ENCODE results near the gene NCKAP5.

NCKAP5 gene

DNA sequence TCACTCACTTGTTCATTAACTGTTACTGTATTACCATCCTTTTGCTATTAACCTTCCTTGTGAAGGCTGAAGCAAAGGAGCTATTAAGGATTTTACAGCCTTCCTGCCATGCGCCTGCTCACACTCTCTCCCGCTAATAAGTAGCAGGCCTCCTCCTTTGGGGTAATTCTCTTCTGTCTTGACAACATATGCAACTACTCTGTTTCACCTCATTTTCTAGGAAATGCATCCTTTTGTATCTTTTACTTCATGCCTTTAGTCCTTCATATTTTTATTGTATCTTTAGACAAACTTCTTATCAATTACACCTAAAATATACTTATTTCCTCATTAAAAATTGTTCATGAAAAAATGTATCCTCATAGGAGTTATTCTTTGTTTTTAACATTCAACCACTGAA, 463.4 kb downstream of the NCKAP5 start:
- no peak overlapping the region for H3K4me3 ChIP-seq (ENCODE audit: low read depth, low read length, poor library complexity, severe bottlenecking)
- H3K27me3 ChIP-seq (ENCODE audit: insufficient read depth, low read length) = no peaks in the 10 kb centered on the region
- H3K9me3 ChIP-seq (ENCODE audit: low read length) = no peaks in the 10 kb centered on the region
- H4K20me1 ChIP-seq (ENCODE audit: insufficient read depth, low read length) = no peaks in the 10 kb centered on the region
- no peaks in the 10 kb centered on the region for H3K36me3 ChIP-seq (ENCODE audit: insufficient read depth, low read length)
- no peak overlapping the region for H2AFZ ChIP-seq (ENCODE audit: low read length)
- TF ChIP-seq, protein P1, sequence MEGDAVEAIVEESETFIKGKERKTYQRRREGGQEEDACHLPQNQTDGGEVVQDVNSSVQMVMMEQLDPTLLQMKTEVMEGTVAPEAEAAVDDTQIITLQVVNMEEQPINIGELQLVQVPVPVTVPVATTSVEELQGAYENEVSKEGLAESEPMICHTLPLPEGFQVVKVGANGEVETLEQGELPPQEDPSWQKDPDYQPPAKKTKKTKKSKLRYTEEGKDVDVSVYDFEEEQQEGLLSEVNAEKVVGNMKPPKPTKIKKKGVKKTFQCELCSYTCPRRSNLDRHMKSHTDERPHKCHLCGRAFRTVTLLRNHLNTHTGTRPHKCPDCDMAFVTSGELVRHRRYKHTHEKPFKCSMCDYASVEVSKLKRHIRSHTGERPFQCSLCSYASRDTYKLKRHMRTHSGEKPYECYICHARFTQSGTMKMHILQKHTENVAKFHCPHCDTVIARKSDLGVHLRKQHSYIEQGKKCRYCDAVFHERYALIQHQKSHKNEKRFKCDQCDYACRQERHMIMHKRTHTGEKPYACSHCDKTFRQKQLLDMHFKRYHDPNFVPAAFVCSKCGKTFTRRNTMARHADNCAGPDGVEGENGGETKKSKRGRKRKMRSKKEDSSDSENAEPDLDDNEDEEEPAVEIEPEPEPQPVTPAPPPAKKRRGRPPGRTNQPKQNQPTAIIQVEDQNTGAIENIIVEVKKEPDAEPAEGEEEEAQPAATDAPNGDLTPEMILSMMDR (IDR thresholded peaks at IDR 0.05; ENCODE audit: low read length) = no peak
- no peak for TF ChIP-seq EZH2 (IDR thresholded peaks at IDR 0.05; ENCODE audit: borderline replicate concordance, low read length)
- no peaks in the 10 kb centered on the region for H3K9me2 ChIP-seq (ENCODE audit: low read depth, low read length)
- no peak overlapping the region for H3K27ac ChIP-seq (ENCODE audit: low read depth, low read length, poor library complexity, severe bottlenecking)
- H3K4me1 ChIP-seq (ENCODE audit: insufficient read depth, low read length, severe bottlenecking) = no peaks in the 10 kb centered on the region
- H3K4me2 ChIP-seq (ENCODE audit: low read length) = no peak overlapping the region
- H3F3A ChIP-seq (ENCODE audit: insufficient read depth, low read length) = no peaks in the 10 kb centered on the region
- no peak overlapping the region for H3K9ac ChIP-seq (ENCODE audit: low read length)
- H3K79me2 ChIP-seq (ENCODE audit: insufficient read depth, low read length) = no peaks in the 10 kb centered on the region

- H3K9me3 ChIP-seq (ENCODE audit: low read length) = no peaks in the 10 kb centered on the region
- H3K79me2 ChIP-seq (ENCODE audit: insufficient read depth, low read length) = no peaks in the 10 kb centered on the region
- no peak overlapping the region for H3K9ac ChIP-seq (ENCODE audit: low read length)
- TF ChIP-seq, protein P1 (IDR thresholded peaks at IDR 0.05; ENCODE audit: low read length) = no peak
- TF ChIP-seq EZH2 (IDR thresholded peaks at IDR 0.05; ENCODE audit: borderline replicate concordance, low read length) = no peak
- H3K36me3 ChIP-seq (ENCODE audit: insufficient read depth, low read length) = no peaks in the 10 kb centered on the region
- H2AFZ ChIP-seq (ENCODE audit: low read length) = no peak overlapping the region
- H3K27me3 ChIP-seq (ENCODE audit: insufficient read depth, low read length) = no peaks in the 10 kb centered on the region
- no peak overlapping the region for H3K27ac ChIP-seq (ENCODE audit: low read depth, low read length, poor library complexity, severe bottlenecking)
- no peaks in the 10 kb centered on the region for H4K20me1 ChIP-seq (ENCODE audit: insufficient read depth, low read length)
- H3K9me2 ChIP-seq (ENCODE audit: low read depth, low read length) = no peaks in the 10 kb centered on the region
- no peaks in the 10 kb centered on the region for H3F3A ChIP-seq (ENCODE audit: insufficient read depth, low read length)
- H3K4me3 ChIP-seq (ENCODE audit: low read depth, low read length, poor library complexity, severe bottlenecking) = no peak overlapping the region
- no peak overlapping the region for H3K4me2 ChIP-seq (ENCODE audit: low read length)
- no peaks in the 10 kb centered on the region for H3K4me1 ChIP-seq (ENCODE audit: insufficient read depth, low read length, severe bottlenecking)
These were observed 469.5 kb downstream of the NCKAP5 start for GRCh38 chr2:133098787-133099186.

DNA sequence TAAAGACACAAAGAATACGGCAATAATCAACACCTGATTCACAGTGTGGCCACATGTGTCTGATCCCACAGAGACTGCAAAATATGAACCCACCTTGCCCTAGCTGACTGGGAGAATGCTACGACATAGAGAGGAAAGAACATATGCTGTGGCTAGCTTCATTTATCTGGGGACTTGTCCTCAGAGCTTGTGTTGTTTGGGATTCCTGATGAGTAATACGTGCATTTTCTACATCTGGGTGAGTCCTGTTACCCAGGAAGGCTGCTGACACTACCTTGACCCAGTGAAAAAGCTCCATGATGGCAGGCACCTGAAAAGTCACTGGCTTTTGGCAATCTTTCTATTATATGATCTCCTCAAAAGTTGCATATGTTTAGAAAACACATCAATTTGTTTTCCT, 470.6 kb downstream of the NCKAP5 start:
- Histone ChIP-seq H4K20me1 (ENCODE audit: insufficient read depth, low read length) (no peaks in the 10 kb centered on the region), H3F3A (ENCODE audit: insufficient read depth, low read length) (no peaks in the 10 kb centered on the region), H2AFZ (ENCODE audit: low read length) (no peak overlapping the region), H3K79me2 (ENCODE audit: insufficient read depth, low read length) (no peaks in the 10 kb centered on the region), H3K4me3 (ENCODE audit: low read depth, low read length, poor library complexity, severe bottlenecking) (no peak overlapping the region), H3K27ac (ENCODE audit: low read depth, low read length, poor library complexity, severe bottlenecking) (no peak overlapping the region), H3K4me1 (ENCODE audit: insufficient read depth, low read length, severe bottlenecking) (no peaks in the 10 kb centered on the region), H3K9me3 (ENCODE audit: low read length) (no peaks in the 10 kb centered on the region), H3K9me2 (ENCODE audit: low read depth, low read length) (no peaks in the 10 kb centered on the region), H3K27me3 (ENCODE audit: insufficient read depth, low read length) (no peaks in the 10 kb centered on the region), H3K36me3 (ENCODE audit: insufficient read depth, low read length) (no peaks in the 10 kb centered on the region), H3K4me2 (ENCODE audit: low read length) (no peak overlapping the region), H3K9ac (ENCODE audit: low read length) (no peak overlapping the region)
- TF ChIP-seq, protein P1 (IDR thresholded peaks at IDR 0.05; ENCODE audit: low read length) = no peak
- TF ChIP-seq EZH2 (IDR thresholded peaks at IDR 0.05; ENCODE audit: borderline replicate concordance, low read length) = no peak
